Measurements from ENCODE around the gene PHF2. TPM values are rescaled to one million over a fixed set of nuclear protein-coding genes. Genes with fewer than 3 reads are reported as not detected.
A peak's percentile ranks its signal among the peaks of the same experiment; 100 is the strongest.

PHF2 gene
- total and polyA plus RNA-seq, 2 of the 8 experiments (the other 6 are each of a cell fraction or from before 2014, with no cell fraction given), result 3.4 to 9.4 TPM

DNA sequence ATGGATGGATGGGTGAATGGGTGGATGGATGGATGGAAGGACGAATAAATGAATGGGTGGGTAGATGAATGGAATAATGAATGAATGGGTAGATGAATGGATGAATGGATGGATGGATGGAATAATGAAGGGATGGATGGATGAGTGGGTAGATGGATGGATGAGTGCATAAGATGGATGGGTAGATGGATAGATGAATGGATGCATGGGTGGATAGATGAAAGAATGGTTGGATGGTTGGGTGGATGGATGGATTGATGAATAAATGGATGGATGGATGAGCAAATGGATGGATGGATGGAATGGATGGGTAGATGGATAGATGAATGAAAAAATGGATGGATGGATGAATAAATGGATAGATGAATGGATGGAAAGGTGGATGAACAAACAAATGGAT is 85.2 kb downstream of the PHF2 start:
- Histone ChIP-seq H2BK5ac (ENCODE audit: low read depth, low read length) (no peak overlapping the region), H4K20me1 (replicated peaks in 1 of 2; ENCODE audit: control insufficient read depth in 1 of 2, insufficient read depth in 2 of 2, low read length in 2 of 2) (peaks cover 0 to 13% of the 10 kb centered on the region in 2 experiments), H2BK15ac (ENCODE audit: low read length) (no peak overlapping the region), H3K79me2 (ENCODE audit: control insufficient read depth in 1 of 2, insufficient read depth in 2 of 2, low read length in 2 of 2) (no peaks in the 10 kb centered on the region), H2BK20ac (ENCODE audit: low read length) (no peak overlapping the region), H3K23ac (ENCODE audit: insufficient read length) (no peak overlapping the region), H3K56ac (replicated peaks; ENCODE audit: insufficient read length, low read depth, low read length) (peak overlapping the region; percentile 53), H3K9me3 (ENCODE audit: insufficient read depth in 2 of 2, low read depth in 1 of 2, low read length in 1 of 2) (no peaks in the 10 kb centered on the region), H3K23me2 (ENCODE audit: low read depth, low read length) (peaks cover 13% of the 10 kb centered on the region; the same call in 1 of the 2 replicates), H3K27ac (ENCODE audit: low read depth, low read length) (no peak overlapping the region), H3K36me3 (ENCODE audit: control insufficient read depth in 2 of 4, insufficient read depth in 4 of 4, low read length in 3 of 4) (peaks cover 0 to 4% (median 0%) of the 10 kb centered on the region in 4 experiments; a peak in 2 of 8 replicates), H2BK120ac (replicated peaks; ENCODE audit: low read depth, low read length) (no peak overlapping the region), H3K79me1 (ENCODE audit: low read depth, low read length) (no peaks in the 10 kb centered on the region), H3K27me3 (replicated peaks in 1 of 4; ENCODE audit: control insufficient read depth in 3 of 4, extremely low read depth in 1 of 4, insufficient read depth in 3 of 4, low read length in 3 of 4) (no peaks in the 10 kb centered on the region), H4K5ac (ENCODE audit: insufficient read length, low read depth, low read length) (no peak overlapping the region), H3K18ac (ENCODE audit: extremely low read depth, low read length) (no peak overlapping the region), H3K4ac (replicated peaks; ENCODE audit: insufficient read length, low read depth, low read length) (no peak overlapping the region), H4K91ac (replicated peaks; ENCODE audit: insufficient read length, low read length) (no peak overlapping the region), H3K4me3 (ENCODE audit: extremely low read depth in 1 of 4, insufficient read depth in 2 of 4, low read depth in 3 of 4, low read length in 4 of 4) (no peak overlapping the region), H2BK12ac (ENCODE audit: low read depth, low read length) (no peak overlapping the region), H2AK5ac (ENCODE audit: low read depth, low read length) (no peak overlapping the region), H3K14ac (ENCODE audit: insufficient read length) (no peak overlapping the region), H3K4me1 (replicated peaks in 1 of 4; ENCODE audit: control insufficient read depth in 3 of 4, insufficient read depth in 4 of 4, low read length in 3 of 4) (no peaks in the 10 kb centered on the region; a peak in 1 of 7 replicates), H4K8ac (ENCODE audit: extremely low read depth, insufficient read depth, low read length) (no peak overlapping the region), H3K9ac (replicated peaks in 1 of 4; ENCODE audit: extremely low read depth in 1 of 4, low read depth in 3 of 4, low read length in 3 of 4) (no peak overlapping the region), H3K4me2 (ENCODE audit: insufficient read depth in 1 of 2, low read depth in 2 of 2, low read length in 2 of 2) (no peak overlapping the region), H2AFZ (ENCODE audit: low read length) (no peak overlapping the region)
- FAIRE-seq, result no peak
- DNase-seq (ENCODE audit: low read depth in 1 of 2, low spot score in 2 of 2), result no peak
- ChIA-PET CTCF (ENCODE audit: partially characterized antibody) (no interaction called here), POLR2A (ENCODE audit: partially characterized antibody) (no interaction called here)
- 96 to 100% methylated on average over 1 of the region's 1 CpG for WGBS, 2 experiments (ENCODE audit: extremely low coverage in 1 of 2, insufficient coverage in 1 of 2, insufficient read length in 1 of 2, insufficient replicate concordance in 2 of 2, low coverage in 1 of 2, low lambda C conversion rate in 2 of 2, missing lambda C conversion rate in 1 of 2)
- no peak for TF ChIP-seq CHD1 (IDR thresholded peaks at IDR 0.05; ENCODE audit: low read depth, low read length)

All from H1 (cell line).